ENCODE data around the gene C14orf180. TPM values are rescaled to one million over a fixed set of nuclear protein-coding genes. Genes with fewer than 3 reads are reported as not detected.

Gene C14orf180
- total RNA-seq, 1 experiment from 2014 or later, result not detected

- H3K4me1 ChIP-seq (ENCODE audit: insufficient read depth, low read length), result no peaks in the 10 kb centered on the region
These were observed 3.1 kb downstream of the C14orf180 start for GRCh38 chr14:104582662-104583061.

GRCh38 chr14:104583424-104584306, 4.1 kb downstream of the C14orf180 start:
- Histone ChIP-seq H3K4me1 (ENCODE audit: insufficient read depth, low read length) (no peaks in the 10 kb centered on the region), H3K79me2 (ENCODE audit: low read length) (no peaks in the 10 kb centered on the region), H3K9me2 (replicated peaks; ENCODE audit: low read length) (no peaks in the 10 kb centered on the region), H2AFZ (ENCODE audit: low read length) (no peak overlapping the region), H3F3A (ENCODE audit: low read length, unreplicated experiment) (no peaks in the 10 kb centered on the region), H3K4me3 (ENCODE audit: low read length) (no peak overlapping the region), H3K9me3 (ENCODE audit: low read length) (no peaks in the 10 kb centered on the region), H3K9ac (ENCODE audit: low read length) (no peak overlapping the region), H4K20me1 (ENCODE audit: low read length) (no peaks in the 10 kb centered on the region), H3K4me2 (ENCODE audit: low read length) (no peak overlapping the region), H3K36me3 (ENCODE audit: low read depth, low read length) (no peaks in the 10 kb centered on the region), H3K27me3 (ENCODE audit: low read length) (peaks cover 48% of the 10 kb centered on the region), H3K27ac (ENCODE audit: low read length) (no peak overlapping the region)
- ATAC-seq, result no peak
- CTCF ChIA-PET, result no interaction called here
- no TSS peak for BruUV-seq (replicated peaks)
- POLR2A ChIA-PET (ENCODE audit: unreplicated experiment), result no interaction called here
- DNase-seq, result no peak
- TF ChIP-seq EZH2phosphoT487 (IDR thresholded peaks at IDR 0.05; ENCODE audit: borderline replicate concordance, low read length) (no peak), EZH2 (IDR thresholded peaks at IDR 0.05; ENCODE audit: low read length, unreplicated experiment) (no peak), CTCF (conservative IDR thresholded peaks at IDR 0.05; ENCODE audit: low read depth, low read length) (no peak)
- intact Hi-C loops (cut with micrococcal nuclease), result no loop called here

More at GRCh38 chr14:104582662-104583061, 3.1 kb downstream of the C14orf180 start:
- CTCF ChIA-PET, result no interaction called here
- H3K4me3 ChIP-seq (ENCODE audit: low read length), result no peak overlapping the region
- H4K20me1 ChIP-seq (ENCODE audit: low read length), result no peaks in the 10 kb centered on the region
- H3K27me3 ChIP-seq (ENCODE audit: low read length), result peaks cover 48% of the 10 kb centered on the region
- ATAC-seq (no peak), DNase-seq (no peak)
- no peaks in the 10 kb centered on the region for H3K79me2 ChIP-seq (ENCODE audit: low read length)
- H3K9me3 ChIP-seq (ENCODE audit: low read length), result no peaks in the 10 kb centered on the region
- no peaks in the 10 kb centered on the region for H3F3A ChIP-seq (ENCODE audit: low read length, unreplicated experiment)
- no peak overlapping the region for H3K4me2 ChIP-seq (ENCODE audit: low read length)
- no peaks in the 10 kb centered on the region for H3K9me2 ChIP-seq (replicated peaks; ENCODE audit: low read length)
- H3K27ac ChIP-seq (ENCODE audit: low read length), result no peak overlapping the region
- H3K36me3 ChIP-seq (ENCODE audit: low read depth, low read length), result no peaks in the 10 kb centered on the region
- no TSS peak for BruUV-seq (replicated peaks)
- no peak overlapping the region for H3K9ac ChIP-seq (ENCODE audit: low read length)
- POLR2A ChIA-PET (ENCODE audit: unreplicated experiment), result no interaction called here
- no peak overlapping the region for H2AFZ ChIP-seq (ENCODE audit: low read length)
- TF ChIP-seq EZH2phosphoT487 (IDR thresholded peaks at IDR 0.05; ENCODE audit: borderline replicate concordance, low read length), result no peak
- TF ChIP-seq EZH2 (IDR thresholded peaks at IDR 0.05; ENCODE audit: low read length, unreplicated experiment), result no peak
- TF ChIP-seq CTCF (conservative IDR thresholded peaks at IDR 0.05; ENCODE audit: low read depth, low read length), result no peak
- intact Hi-C loops (cut with micrococcal nuclease), result no loop called here

GRCh38 chr14:104584557-104584956, 5.0 kb downstream of the C14orf180 start:
- Histone ChIP-seq H3K79me2 (ENCODE audit: low read length) (no peaks in the 10 kb centered on the region), H3K4me3 (ENCODE audit: low read length) (no peak overlapping the region), H3K4me1 (ENCODE audit: insufficient read depth, low read length) (no peaks in the 10 kb centered on the region), H3K9me3 (ENCODE audit: low read length) (no peaks in the 10 kb centered on the region), H3F3A (ENCODE audit: low read length, unreplicated experiment) (no peaks in the 10 kb centered on the region), H3K36me3 (ENCODE audit: low read depth, low read length) (no peaks in the 10 kb centered on the region), H3K9ac (ENCODE audit: low read length) (no peak overlapping the region), H4K20me1 (ENCODE audit: low read length) (no peaks in the 10 kb centered on the region), H3K4me2 (ENCODE audit: low read length) (no peak overlapping the region), H3K9me2 (replicated peaks; ENCODE audit: low read length) (no peaks in the 10 kb centered on the region), H3K27me3 (ENCODE audit: low read length) (peaks cover 48% of the 10 kb centered on the region), H3K27ac (ENCODE audit: low read length) (no peak overlapping the region), H2AFZ (ENCODE audit: low read length) (no peak overlapping the region)
- POLR2A ChIA-PET (ENCODE audit: unreplicated experiment), result no interaction called here
- CTCF ChIA-PET, result no interaction called here
- intact Hi-C loops (cut with micrococcal nuclease), result no loop called here
- BruUV-seq (replicated peaks), result no TSS peak
- TF ChIP-seq CTCF (conservative IDR thresholded peaks at IDR 0.05; ENCODE audit: low read depth, low read length) (no peak), EZH2 (IDR thresholded peaks at IDR 0.05; ENCODE audit: low read length, unreplicated experiment) (no peak), EZH2phosphoT487 (IDR thresholded peaks at IDR 0.05; ENCODE audit: borderline replicate concordance, low read length) (no peak)
- no peak for DNase-seq
- no peak for ATAC-seq
